Skin of body (tissue), 2 donors: Measurements from ENCODE around the gene PCDH15. TPM values are rescaled to one million over a fixed set of nuclear protein-coding genes. Genes with fewer than 3 reads are reported as not detected.

ENCODE experiments used
- small RNA-seq: library from RNA; depleted of rRNA; stranded (forward); fragments of <200 nt; gene quantifications from one replicate; pipeline ENCODE3, GENCODE V24; 2014; ENCODE audit warnings: low replicate concordance
- total RNA-seq: library from RNA; depleted of rRNA; stranded (reverse); fragments of >200 nt; gene quantifications from one replicate; pipeline ENCODE4 v1.2.3, GENCODE V29; 2014

The PCDH15 gene
- total RNA-seq, 1 donor from 2014 or later: 0.89 TPM

Small RNA genes within 50 kb of the gene (small RNA-seq; reads per million reads assigned to genes)
- gene AL365496.1 (not detected), gene MIR548F1 (not detected), gene RNU6-687P (not detected)
